GM21619 (cell line): ENCODE results near the gene G2E3.
"Not testable (repeated sequence)": the region's sequence is repeated elsewhere in the genome, so short reads cannot be mapped to it uniquely, and the experiment has no call there.

Experiments
- ATAC-seq: cut with Tn5 transposase; IDR thresholded peaks from one replicate; pipeline ENCODE4 v1.9.1; 2021; ENCODE audit not compliant: unreplicated experiment

The G2E3 gene, protein sequence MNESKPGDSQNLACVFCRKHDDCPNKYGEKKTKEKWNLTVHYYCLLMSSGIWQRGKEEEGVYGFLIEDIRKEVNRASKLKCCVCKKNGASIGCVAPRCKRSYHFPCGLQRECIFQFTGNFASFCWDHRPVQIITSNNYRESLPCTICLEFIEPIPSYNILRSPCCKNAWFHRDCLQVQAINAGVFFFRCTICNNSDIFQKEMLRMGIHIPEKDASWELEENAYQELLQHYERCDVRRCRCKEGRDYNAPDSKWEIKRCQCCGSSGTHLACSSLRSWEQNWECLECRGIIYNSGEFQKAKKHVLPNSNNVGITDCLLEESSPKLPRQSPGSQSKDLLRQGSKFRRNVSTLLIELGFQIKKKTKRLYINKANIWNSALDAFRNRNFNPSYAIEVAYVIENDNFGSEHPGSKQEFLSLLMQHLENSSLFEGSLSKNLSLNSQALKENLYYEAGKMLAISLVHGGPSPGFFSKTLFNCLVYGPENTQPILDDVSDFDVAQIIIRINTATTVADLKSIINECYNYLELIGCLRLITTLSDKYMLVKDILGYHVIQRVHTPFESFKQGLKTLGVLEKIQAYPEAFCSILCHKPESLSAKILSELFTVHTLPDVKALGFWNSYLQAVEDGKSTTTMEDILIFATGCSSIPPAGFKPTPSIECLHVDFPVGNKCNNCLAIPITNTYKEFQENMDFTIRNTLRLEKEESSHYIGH

DNA sequence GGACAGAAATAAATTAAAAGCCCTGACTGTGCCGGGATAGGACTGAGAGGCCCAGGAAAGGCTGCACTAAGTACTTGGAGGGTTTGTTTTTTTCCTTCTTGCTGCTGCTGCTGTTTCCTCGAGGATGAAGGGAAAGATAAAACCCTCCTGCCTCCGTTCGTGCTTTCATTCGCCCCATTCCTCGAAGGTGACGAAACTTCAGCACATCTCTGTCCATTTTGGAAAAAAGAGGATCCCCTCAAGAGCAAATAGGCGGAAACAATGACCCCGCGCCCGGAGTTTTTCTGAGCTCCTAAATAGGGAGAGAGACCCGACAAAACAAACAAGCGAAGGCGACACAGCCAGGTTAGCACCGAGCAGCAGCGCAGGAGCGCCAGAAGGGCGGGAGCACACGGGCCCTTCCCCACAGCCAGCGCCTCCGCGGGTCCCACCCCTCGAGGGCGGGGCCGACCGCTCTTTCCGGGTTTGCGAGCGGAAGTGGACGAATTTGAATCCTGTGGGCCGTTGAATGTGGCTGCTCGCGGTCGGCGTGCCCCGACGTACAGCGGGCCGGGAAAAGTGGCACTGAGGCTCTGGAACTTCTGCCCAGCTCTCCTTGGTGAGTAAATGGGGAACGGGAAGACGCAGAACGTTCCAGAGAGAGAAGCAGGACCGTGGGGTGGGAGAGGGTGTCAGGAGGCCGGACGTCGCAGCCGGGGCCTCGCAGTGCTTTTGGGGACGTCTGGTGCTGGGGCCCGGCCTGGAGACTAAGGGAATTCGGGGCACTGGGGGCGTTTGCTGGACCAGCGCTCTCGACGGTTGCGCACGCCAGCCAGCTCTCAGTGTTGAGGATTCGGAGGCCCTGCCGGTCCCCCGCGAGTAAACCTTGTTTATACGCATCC is at the start of gene G2E3:
Gene G2E3, plus strand, starts transcription at position 484 of the 881 bp plus-strand sequence. CDS start 21,922 bp downstream, outside the sequence.
- ATAC-seq: peak; percentile 98

DNA sequence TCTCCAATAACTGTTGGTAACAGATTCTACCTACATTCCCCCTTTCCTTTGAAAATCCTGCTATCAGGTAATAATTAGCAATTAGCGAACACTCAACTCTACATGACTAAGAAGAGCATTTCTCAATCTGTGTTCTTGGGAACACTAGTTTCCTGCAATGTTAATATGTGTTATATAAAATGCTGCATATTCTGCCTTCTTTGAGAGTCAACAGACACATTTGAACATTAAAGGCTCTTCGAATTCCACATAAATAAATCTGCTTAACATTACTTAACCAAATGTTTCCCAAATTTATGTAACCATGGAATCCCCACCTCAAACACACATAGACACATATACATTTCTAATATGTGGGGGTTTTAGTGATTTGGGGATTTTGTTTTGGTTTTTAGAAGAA is 41.2 kb upstream of the G2E3 start:
- ATAC-seq: no peak

DNA sequence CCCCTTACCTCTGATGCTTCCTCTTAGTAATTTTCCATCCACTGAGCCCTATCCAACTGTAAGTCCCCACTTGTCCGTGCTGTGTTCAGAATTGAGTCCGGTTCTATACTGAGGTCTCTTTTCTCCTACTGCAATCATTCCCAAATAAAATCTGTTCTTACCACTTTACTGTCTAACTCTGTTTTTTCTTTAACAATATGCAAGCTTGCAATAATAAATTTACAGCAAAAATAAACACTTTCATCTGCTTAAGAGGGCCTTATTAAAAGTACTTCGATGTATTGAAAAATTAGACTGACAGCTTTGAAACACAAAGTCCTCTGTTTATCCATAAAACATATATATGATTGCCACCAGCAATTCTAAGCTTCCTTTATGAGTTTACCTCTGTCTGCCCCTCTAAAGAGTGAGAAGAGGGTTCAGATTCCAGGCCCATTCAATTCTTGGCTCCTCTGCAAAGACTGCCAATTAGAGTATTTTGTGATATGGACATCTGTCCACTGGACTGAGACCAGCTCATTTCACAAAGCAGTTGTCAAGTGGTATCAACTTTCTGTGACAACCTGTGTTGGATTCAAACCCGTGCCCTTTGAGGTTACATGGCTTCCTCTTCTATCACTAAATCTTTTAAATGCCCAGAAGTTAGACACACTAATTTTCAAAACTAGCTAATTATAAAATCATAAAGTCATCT is 39.9 kb upstream of the G2E3 start:
- ATAC-seq: no peak

DNA sequence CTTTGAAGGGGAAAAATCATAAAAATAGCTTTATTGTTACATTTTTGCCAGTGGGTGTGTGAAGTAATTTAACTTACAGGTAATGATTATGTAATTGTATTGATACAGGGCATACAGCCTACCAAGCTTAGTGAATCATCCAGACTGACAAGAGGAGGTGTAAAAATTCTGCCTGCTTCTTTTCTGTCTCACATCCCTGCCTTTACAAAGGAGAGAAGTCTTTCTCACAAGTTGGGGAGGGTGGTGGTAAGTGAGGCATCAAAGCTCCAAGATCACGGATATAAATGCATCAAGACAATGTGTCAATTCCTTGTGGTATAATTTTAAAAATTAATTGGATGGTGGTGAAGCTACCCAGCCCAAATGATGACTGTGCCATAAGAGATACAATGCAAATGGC is 39.0 kb upstream of the G2E3 start:
- ATAC-seq: no peak

DNA sequence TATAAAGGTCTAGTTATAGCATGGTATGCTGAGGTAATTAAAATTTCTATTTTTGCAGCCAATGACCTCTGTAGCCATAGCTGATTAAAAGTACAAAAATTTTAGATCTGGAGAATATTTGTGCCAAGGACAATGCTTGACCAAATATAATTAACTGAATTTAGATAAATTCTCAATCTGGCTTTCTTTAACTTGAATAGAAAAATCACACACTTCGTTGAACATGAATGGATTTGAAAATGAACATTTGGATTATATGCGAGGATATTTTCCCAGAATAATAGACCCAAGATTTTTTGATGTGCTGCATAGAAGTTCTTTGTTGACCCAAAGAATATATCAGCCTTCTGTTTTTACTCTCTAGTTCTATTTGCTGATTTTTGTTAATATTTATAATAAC is 38.4 kb upstream of the G2E3 start:
- ATAC-seq: no peak

DNA sequence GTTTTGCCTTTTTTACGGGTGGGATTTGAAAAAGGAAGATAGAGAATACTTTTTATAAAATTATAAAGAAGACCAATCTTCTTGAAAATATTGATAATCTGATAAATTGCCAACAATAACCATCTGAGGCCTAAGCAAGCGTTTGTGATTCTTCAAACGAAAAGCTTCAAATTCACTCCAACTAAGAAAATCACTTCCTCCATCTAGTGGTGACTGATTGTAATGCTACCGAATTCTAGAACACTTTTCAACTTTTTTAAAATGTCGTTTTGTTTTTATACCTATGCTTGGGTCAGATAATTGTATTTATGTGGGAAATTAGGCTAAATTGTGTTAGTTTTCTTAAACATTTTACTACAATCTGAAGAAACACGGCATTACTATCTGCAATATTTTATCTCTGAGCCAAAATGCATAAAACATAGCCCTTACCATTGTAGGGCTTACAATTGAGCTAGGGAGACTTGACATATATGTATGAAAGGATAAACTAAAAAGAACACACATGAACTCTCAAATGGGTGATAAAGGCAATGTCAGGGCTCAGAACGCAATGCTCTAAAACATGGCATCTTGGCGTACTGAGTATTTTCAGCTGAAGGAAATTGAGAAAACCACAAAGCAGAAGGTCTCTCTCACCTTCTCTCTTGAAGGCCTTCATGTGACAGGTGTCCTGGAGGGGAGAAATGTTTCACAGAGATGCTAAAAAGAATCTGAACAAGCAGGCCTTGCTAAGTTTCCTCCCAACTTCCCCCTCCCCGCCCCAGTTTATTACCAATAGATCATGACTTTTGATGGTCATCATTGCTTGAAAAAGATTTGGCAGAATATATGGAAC is 36.8 kb upstream of the G2E3 start:
- peak; percentile 68 for ATAC-seq

DNA sequence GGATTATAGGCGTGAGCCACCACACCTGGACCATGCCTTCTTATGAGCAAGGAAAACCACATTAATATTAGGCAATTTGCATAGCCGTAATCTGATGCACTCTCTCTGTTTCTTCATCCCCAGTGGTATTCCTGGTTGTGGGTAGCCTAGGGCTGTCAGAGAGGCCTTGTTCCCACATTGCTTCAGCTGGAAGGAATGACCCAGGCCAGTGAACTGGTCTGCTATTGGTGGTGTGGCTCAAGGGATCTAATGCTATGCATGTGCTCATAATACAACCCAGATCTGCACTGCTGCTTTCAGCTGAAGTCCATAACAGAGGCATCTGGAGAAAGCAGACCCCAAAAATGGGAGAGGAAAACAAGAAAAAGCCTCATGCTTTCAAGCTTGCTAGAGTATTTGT is 33.1 kb upstream of the G2E3 start:
- ATAC-seq: no peak

DNA sequence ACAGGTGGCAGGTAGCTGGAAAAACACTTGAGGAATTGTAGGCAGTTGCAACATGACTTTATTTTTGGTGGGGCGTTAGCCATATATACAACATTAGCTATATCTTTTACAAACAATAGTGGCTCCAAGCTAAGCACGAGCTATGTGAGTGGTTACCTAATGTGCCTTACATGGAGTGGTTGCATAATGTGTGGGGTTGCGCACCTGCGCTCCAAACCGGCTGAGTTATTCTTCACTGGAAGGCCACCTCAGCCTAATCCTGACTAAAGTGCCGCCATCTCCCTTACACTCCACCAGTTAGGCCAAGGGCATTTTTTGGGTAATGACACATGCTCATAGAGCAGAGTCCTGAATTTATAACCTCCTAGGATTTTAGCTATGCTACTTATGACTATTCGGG is 31.8 kb upstream of the G2E3 start:
- ATAC-seq: no peak

DNA sequence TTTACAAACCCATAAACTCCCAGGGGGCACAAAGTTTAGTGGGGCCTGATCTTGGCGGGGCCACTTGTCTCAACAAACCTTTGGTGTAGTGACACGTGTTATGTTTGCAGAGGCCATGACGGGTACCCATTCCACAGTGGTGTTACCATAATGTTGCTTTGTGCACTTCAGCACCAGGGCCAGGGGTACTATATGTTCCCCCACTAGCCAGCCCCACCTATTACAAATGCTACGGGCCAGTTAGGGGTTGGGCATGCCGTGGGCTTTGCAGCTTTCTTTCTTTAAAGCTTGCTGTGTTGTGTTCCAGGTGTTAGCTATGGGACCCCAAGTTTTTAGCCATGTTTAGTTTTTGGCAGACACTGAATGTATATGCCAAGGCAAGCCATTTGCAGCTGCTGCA is 30.8 kb upstream of the G2E3 start:
- ATAC-seq: no peak

DNA sequence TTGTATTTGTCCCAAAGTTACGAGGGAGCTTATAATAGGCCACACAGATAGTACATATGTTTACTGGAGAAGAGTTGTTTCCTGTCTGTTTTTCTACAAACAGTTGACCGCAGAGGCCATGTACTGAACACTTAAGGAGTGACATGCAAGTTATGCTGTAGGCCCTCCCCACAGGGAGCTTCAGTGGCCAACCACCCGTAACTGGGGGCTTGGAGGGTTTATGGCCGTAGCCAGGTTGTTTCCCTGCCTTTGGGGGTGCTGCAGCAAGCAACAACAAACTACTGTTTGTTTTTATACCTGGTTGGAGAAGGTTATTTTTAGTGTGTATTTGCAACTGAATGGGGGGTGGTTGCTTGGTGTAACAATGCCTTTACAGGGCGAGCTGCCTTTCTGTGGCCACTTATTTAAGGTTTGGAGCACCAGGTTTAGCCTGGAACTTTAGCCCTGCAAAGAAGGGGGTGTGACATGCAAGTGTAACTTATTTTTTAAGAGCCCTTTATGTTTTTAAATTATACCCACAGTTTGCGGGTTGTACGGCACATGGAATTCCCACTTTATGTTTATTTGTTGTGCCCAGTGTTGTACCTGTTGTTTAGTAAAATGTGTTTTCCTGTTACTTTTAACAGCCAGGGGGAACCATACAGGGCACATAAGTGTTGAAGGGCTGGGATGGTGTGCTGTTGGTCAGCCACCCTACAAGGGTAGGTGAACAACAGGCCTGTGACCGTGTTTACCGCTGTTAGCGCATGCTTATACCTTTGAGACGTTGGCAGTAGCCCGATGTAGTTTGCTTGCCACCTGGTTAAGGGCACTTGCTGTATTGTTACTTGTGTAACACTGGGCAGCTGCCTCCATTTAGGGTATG is 29.9 kb upstream of the G2E3 start:
- no peak for ATAC-seq

DNA sequence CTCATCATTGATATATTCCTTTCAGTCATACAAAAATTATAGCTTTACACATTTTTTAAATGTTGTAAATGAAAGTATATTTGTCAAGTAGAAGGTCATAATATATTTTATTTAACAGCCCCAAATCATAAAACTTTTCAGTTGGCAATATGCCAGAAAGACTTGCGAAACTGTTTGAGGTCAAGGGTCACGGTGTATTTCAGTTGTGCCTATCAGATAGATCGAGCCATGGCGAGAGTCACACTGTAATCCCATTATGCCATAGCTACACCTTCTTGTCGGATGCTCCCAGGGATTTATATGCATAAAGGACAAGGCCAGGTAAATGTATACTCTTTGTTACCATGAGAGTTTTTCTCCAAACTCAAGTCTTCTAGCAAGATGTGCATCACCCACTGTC is 26.7 kb upstream of the G2E3 start:
- no peak for ATAC-seq

DNA sequence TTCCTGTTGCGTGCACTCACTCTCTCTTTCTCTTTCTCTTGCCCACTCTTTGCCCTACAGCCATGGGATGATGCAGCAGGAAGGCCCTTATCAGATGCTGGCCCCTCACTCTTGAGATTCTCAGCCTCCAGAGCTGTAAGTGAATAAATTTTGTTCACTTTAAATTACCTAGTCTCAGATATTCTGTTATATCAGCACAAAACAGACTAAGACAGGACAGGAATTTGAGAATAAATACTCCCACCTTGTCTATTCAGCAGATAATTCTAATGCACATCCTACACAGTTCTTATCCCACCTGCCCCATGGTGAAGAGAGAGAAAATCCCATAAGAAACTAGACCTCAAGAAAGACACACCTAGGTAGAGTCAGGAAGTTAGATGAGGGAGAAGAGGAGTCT is 25.8 kb upstream of the G2E3 start:
- ATAC-seq: no peak

DNA sequence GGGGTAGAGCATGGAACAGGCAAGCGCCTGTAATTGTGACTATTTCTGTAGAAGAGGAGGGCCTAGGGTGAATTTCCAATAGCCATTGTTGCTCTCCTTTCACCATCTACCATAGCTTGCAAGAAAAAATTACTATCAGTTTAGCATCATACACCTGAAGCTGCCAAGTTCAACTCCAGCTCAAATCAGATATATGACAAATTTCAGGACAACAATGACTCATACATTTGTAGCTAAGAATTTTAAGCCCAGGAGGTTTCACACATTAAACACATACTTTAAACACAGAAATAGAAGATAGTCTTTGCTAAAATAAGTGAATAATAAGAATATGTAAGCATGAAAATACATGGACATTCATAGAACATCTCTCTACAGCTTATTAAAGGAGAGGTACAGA is 17.6 kb upstream of the G2E3 start:
- no peak for ATAC-seq

DNA sequence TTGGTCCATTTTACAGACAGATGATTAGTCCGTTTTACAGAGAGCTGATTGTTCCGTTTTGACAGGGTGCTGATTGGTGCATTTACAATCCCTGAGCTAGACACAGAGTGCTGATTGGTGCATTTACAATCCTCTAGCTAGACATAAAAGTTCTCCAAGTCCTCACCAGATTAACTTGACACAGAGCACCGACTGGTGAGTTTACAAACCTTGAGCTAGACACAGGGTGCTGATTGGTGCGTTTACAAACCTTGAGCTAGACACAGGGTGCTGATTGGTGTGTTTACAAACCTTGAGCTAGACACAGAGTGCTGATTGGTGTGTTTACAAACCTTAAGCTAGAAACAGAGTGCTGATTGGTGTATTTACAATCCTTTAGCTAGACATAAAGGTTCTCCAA is 12.2 kb upstream of the G2E3 start:
- ATAC-seq: not testable (repeated sequence)

DNA sequence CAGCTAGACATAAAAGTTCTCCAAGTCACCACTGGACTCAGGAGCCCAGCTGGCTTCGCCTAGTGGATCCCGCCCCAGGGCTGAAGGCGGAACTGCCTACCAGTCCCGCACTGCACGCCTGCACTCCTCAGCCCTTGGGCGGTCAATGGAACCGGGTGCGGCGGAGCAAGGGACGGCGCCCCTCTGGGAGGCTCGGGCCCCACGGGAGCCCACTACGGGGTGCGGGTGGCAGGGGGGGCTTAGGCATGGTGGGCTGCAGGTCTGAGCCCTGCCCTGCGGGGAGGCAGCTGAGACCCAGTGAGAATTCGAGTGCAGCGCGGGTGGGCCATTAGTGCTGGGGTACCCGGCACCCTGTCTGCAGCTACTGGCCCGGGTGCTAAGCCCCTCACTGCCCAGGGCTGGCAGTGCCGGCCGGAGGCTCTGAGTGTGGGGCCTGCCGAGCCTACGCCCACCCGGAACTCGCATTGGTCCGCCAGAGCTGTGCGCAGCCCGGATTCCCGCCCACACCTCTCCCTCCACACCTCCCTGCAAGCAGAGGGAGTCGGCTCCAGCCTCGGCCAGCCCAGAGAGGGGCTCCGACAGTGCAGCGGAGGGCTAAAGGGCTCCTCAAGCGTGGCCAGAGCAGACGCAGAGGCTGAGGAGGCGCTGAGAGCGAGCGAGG is 11.4 kb upstream of the G2E3 start:
- no peak for ATAC-seq

DNA sequence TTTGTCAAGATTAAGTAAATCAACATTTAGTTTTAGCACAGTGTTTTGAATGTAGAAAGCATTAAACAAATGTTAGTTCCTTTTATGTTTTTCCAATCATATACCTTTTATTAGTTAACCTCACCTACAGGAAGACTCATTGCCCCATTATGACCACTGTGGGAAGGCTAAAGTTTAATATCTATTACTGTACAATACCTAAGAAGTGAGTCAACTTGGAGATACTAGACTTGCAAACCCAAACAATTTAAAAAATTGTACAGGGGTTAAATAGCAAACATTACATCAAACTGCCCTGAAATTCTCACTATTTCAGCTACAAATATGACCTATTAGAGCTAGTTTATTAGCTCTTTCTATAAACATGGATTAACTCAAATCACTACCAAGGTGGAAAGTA is 8.6 kb upstream of the G2E3 start:
- ATAC-seq: no peak

DNA sequence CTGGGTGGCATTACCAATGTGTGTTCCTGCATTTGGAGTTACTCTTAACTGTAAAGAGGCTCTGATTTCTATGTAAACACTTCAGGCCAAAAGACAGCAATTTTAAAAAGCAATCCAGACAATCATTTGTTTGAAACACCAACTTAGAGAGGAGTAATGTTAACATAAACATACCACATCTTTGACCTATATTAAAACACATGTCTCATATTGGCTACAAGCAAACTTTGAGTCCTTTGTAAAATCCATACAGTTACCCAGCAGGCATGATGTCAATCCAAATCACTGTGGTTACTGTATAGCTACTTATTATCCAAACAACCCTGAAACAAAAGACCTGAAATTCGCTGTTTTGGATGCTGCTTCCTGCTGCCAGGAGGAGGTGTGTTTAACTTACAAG is 7.5 kb upstream of the G2E3 start:
- no peak for ATAC-seq

DNA sequence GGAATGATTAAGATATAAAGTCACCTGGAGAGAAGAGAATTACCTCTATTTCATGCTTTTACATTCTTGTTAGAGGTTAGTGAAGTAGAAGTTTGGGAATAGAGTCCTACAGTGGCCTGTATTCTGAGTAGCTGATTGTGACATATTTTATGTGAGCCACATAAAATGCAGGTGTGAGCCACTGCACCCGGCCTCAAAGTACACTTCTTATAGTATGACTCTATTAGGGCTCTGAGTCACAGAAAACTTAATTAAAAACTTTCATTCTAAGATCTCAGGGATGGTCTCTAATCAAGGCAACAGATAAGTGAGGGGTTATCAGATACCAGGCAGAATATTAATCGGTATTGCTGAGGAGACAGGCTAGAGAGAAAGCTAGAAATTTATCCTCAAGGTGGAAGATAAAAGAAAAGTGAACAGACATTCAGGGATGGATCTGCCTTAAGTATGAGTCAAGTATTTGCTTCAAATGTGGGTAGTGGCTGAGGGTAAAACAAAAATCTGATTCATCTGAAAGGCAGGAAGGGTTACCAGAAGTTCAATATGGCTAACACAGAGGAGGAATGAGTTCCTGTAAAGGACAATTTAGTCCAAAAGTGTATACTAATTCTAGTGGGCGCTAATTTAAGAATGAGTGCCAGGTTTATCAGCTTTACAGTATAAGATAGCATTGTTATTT is 5.5 kb upstream of the G2E3 start:
- no peak for ATAC-seq
